ENCODE measurements around the gene LAMC1. TPM values are rescaled to one million over a fixed set of nuclear protein-coding genes. Genes with fewer than 3 reads are reported as not detected.

Gene LAMC1
- total RNA-seq, 1 donor from 2014 or later, result 162 TPM

GRCh38 chr1:183012301-183012994 is 10.8 kb upstream of the LAMC1 start:
- no peak for DNase-seq (ENCODE audit: low read depth)
- no peak for TF ChIP-seq CTCF (conservative IDR thresholded peaks at IDR 0.05; ENCODE audit: low read depth, low read length)
- no peak overlapping the region for H3K4me3 ChIP-seq (ENCODE audit: low read depth, low read length)

- no peak for TF ChIP-seq CTCF (conservative IDR thresholded peaks at IDR 0.05; ENCODE audit: low read depth, low read length)
- no peak for DNase-seq (ENCODE audit: low read depth)
- no peak overlapping the region for H3K4me3 ChIP-seq (ENCODE audit: low read depth, low read length)
Measured at GRCh38 chr1:183019139-183019740, 4.0 kb upstream of the LAMC1 start.

- H3K4me3 ChIP-seq (ENCODE audit: low read depth, low read length), result no peak overlapping the region
- DNase-seq (ENCODE audit: low read depth), result no peak
Measured at GRCh38 chr1:183019860-183020259, 3.4 kb upstream of the LAMC1 start.

GRCh38 chr1:183021405-183022201 is 1.6 kb upstream of the LAMC1 start:
- peak overlapping the region; percentile 51 for H3K4me3 ChIP-seq (ENCODE audit: low read depth, low read length)
- no peak for DNase-seq (ENCODE audit: low read depth)
- TF ChIP-seq CTCF (conservative IDR thresholded peaks at IDR 0.05; ENCODE audit: low read depth, low read length), result no peak

More at GRCh38 chr1:183019860-183020259, 3.4 kb upstream of the LAMC1 start:
- TF ChIP-seq CTCF (conservative IDR thresholded peaks at IDR 0.05; ENCODE audit: low read depth, low read length), result peak; percentile 47

GRCh38 chr1:183022202-183023145 is 746 bp upstream of the LAMC1 start:
- no peak for TF ChIP-seq CTCF (conservative IDR thresholded peaks at IDR 0.05; ENCODE audit: low read depth, low read length)
- peak overlapping the region; percentile 82 for H3K4me3 ChIP-seq (ENCODE audit: low read depth, low read length)
- peak; percentile 96 for DNase-seq (ENCODE audit: low read depth)

GRCh38 chr1:183023601-183024316 is 539 bp downstream of the LAMC1 start:
- peak overlapping the region; percentile 82 for H3K4me3 ChIP-seq (ENCODE audit: low read depth, low read length)
- DNase-seq (ENCODE audit: low read depth), result no peak

More at GRCh38 chr1:183023601-183024316, 539 bp downstream of the LAMC1 start:
- peak; percentile 65 for TF ChIP-seq CTCF (conservative IDR thresholded peaks at IDR 0.05; ENCODE audit: low read depth, low read length)
